Caco-2 (cell line): Measurements from ENCODE around the gene ZNF579. TPM values are rescaled to one million over a fixed set of nuclear protein-coding genes. Genes with fewer than 3 reads are reported as not detected.

Experiments
- BruUV-seq: library from RNA; stranded (reverse); fragments of 400-500 nt; replicated peaks from 2 replicates; lab custom pipeline; 2021; lab: Mats Ljungman, UMichigan
- CTCF ChIA-PET: fragments of 300-600 bp; sonication (Branson Sonifier 250); formaldehyde crosslinking; loops from one replicate; lab custom pipeline; 2022; ENCODE audit warnings: antibody characterized with exemption; lab: Charles Lee
- POLR2A ChIA-PET: fragments of 300-600 bp; sonication (Branson Sonifier 250); formaldehyde crosslinking; loops from one replicate; lab custom pipeline; 2022; ENCODE audit warnings: antibody characterized with exemption; lab: Charles Lee
- DNase-seq, 2 experiments: peaks; one replicate each; pipeline versions ENCODE4 v3.0.0 to v3.0.0-alpha.2; 2020 to 2022
- H3K27me3 ChIP-seq: replicated peaks from 2 replicates; pipeline ENCODE4 v1.6.0; 2011; ENCODE audit warnings: low read length; ENCODE audit not compliant: control insufficient read depth, insufficient read depth
- H3K36me3 ChIP-seq: 2 replicates; pipeline ENCODE4 v1.5.1; 2011; ENCODE audit warnings: low read length; ENCODE audit not compliant: control insufficient read depth, insufficient read depth
- H3K4me1 ChIP-seq: fragments of 250-450 bp; sonication (Bioruptor Pico); 2 replicates; pipeline ENCODE4 v1.5.1; 2020; ENCODE audit warnings: mild to moderate bottlenecking
- H3K4me3 ChIP-seq: 2 replicates; pipeline ENCODE4 v1.5.1; 2011; ENCODE audit warnings: low read depth, mild to moderate bottlenecking, control low read depth, low read length
- H3K9me3 ChIP-seq: fragments of 250-450 bp; sonication (Bioruptor Pico); 2 replicates; pipeline ENCODE4 v1.5.1; 2020; ENCODE audit warnings: mild to moderate bottlenecking, moderate library complexity
- H3K27ac Mint-ChIP-seq: one replicate; pipeline ENCODE4 v1.8.0; 2022; ENCODE audit warnings: mixed read lengths; ENCODE audit not compliant: unreplicated experiment
- H3K27me3 Mint-ChIP-seq: one replicate; pipeline ENCODE4 v1.8.0; 2022; ENCODE audit warnings: mixed read lengths; ENCODE audit not compliant: insufficient read depth, unreplicated experiment
- H3K36me3 Mint-ChIP-seq: one replicate; pipeline ENCODE4 v1.8.0; 2022; ENCODE audit warnings: mild to moderate bottlenecking, mixed read lengths; ENCODE audit not compliant: insufficient read depth, unreplicated experiment
- H3K4me1 Mint-ChIP-seq: one replicate; pipeline ENCODE4 v1.8.0; 2022; ENCODE audit warnings: low read depth, mixed read lengths; ENCODE audit not compliant: unreplicated experiment
- H3K4me3 Mint-ChIP-seq: one replicate; pipeline ENCODE4 v1.8.0; 2022; ENCODE audit warnings: mild to moderate bottlenecking, moderate library complexity, mixed read lengths; ENCODE audit not compliant: unreplicated experiment
- H3K9me3 Mint-ChIP-seq: one replicate; pipeline ENCODE4 v1.8.0; 2022; ENCODE audit warnings: mixed read lengths; ENCODE audit not compliant: unreplicated experiment
- intact Hi-C: fragments of 100-400 bp; cut with micrococcal nuclease; formaldehyde crosslinking; loops from one replicate; pipeline ENCODE4 v1.10.0; 2022; ENCODE audit not compliant: unreplicated experiment
- total RNA-seq: library from RNA; stranded (reverse); gene quantifications from 2 replicates; pipeline ENCODE4 v1.2.3, GENCODE V29; 2022
- TF ChIP-seq, protein P1 (sequence below), 2 experiments: fragments of 200-600 bp in 1 of 2; IDR thresholded peaks; 1 replicate in 1 of 2; 2 replicates in 1 of 2; pipeline versions ENCODE4 v1.5.1 to v1.8.0; 2011 to 2022; ENCODE audit warnings: antibody characterized with exemption in 1 of 2, control low read depth in 1 of 2, inconsistent platforms in 1 of 2, low read depth in 1 of 2, low read length in 1 of 2, mild to moderate bottlenecking in 1 of 2, moderate library complexity in 1 of 2; ENCODE audit not compliant: insufficient read depth in 1 of 2, severe bottlenecking in 1 of 2, unreplicated experiment in 1 of 2

The ZNF579 gene
- total RNA-seq, 1 experiment from 2014 or later: 30.4 TPM

DNA sequence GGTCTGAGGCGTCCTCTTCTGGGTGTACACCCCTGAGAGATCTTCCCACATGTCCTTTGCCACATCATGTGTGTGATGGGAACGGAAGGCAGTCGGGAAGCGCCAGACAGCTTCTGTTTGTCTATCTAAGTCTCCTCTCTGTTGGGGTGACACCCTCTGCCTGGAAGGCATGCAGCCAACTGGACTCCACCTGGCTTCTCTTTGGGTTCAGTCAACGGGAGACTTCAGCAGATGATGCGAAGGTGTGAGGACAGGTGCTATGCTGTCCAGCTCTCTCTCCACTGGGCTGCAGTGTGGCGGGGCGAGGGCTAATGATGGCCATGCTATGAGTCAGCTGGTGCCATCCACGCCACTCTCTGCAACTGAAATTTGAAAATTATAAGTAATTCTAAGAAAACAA, 21.0 kb downstream of the ZNF579 start:
- intact Hi-C loops: no loop called here
- Histone ChIP-seq H3K36me3 (no peaks in the 10 kb centered on the region), H3K4me3 (no peak overlapping the region), H3K4me1 (0 out of 2 replicates have a peak, but pooled peaks cover 3% of the 10 kb centered on the region), H3K9me3 (no peaks in the 10 kb centered on the region), H3K27me3 (no peaks in the 10 kb centered on the region)
- H3K4me1 Mint-ChIP-seq: no peaks in the 10 kb centered on the region
- POLR2A ChIA-PET: no interaction called here
- no peak overlapping the region for H3K27ac Mint-ChIP-seq
- no peak for DNase-seq
- H3K9me3 Mint-ChIP-seq: no peaks in the 10 kb centered on the region
- H3K27me3 Mint-ChIP-seq: no peaks in the 10 kb centered on the region
- TF ChIP-seq, protein P1, sequence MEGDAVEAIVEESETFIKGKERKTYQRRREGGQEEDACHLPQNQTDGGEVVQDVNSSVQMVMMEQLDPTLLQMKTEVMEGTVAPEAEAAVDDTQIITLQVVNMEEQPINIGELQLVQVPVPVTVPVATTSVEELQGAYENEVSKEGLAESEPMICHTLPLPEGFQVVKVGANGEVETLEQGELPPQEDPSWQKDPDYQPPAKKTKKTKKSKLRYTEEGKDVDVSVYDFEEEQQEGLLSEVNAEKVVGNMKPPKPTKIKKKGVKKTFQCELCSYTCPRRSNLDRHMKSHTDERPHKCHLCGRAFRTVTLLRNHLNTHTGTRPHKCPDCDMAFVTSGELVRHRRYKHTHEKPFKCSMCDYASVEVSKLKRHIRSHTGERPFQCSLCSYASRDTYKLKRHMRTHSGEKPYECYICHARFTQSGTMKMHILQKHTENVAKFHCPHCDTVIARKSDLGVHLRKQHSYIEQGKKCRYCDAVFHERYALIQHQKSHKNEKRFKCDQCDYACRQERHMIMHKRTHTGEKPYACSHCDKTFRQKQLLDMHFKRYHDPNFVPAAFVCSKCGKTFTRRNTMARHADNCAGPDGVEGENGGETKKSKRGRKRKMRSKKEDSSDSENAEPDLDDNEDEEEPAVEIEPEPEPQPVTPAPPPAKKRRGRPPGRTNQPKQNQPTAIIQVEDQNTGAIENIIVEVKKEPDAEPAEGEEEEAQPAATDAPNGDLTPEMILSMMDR (IDR thresholded peaks at IDR 0.05; ENCODE audit: insufficient read depth in 1 of 2, low read depth in 1 of 2, low read length in 1 of 2, severe bottlenecking in 1 of 2, unreplicated experiment in 1 of 2): no peak
- H3K36me3 Mint-ChIP-seq: no peaks in the 10 kb centered on the region
- no TSS peak for BruUV-seq
- no peak overlapping the region for H3K4me3 Mint-ChIP-seq
- CTCF ChIA-PET: no interaction called here

DNA sequence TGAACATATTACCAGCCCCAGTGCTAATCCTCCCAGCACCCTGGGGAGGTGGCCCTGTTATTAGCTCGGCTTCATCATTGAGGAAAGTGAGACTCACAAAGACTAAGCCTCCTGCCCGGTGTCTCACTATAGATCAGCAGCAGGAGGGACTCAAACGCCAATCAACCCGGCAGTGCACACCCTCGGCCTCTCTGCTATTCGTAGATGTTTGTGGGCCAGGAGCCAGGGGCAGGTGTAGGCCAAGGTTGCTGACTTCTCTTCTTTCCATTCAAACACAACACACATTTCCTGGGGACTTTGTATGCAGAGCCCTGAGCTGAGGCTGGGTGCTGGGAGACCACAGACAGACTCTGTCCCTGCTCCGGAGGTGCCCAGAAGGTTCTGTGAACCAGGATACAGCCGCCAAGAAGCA, 25.9 kb downstream of the ZNF579 start:
- DNase-seq: no peak
- Mint-ChIP-seq H3K4me3 (no peak overlapping the region), H3K4me1 (peaks cover 24% of the 10 kb centered on the region), H3K9me3 (no peaks in the 10 kb centered on the region), H3K27ac (no peak overlapping the region), H3K36me3 (no peaks in the 10 kb centered on the region), H3K27me3 (no peaks in the 10 kb centered on the region)
- TF ChIP-seq, protein P1 (IDR thresholded peaks at IDR 0.05; ENCODE audit: insufficient read depth in 1 of 2, low read depth in 1 of 2, low read length in 1 of 2, severe bottlenecking in 1 of 2, unreplicated experiment in 1 of 2): no peak
- H3K36me3 ChIP-seq: no peaks in the 10 kb centered on the region
- no peaks in the 10 kb centered on the region for H3K4me1 ChIP-seq
- intact Hi-C loops: no loop called here
- BruUV-seq: no TSS peak
- H3K9me3 ChIP-seq: no peaks in the 10 kb centered on the region
- H3K4me3 ChIP-seq: no peak overlapping the region
- no peaks in the 10 kb centered on the region for H3K27me3 ChIP-seq
- CTCF ChIA-PET: interaction anchor here (1.7 kb wide), 1 partner anchor 27 kb away, joined by 3 read pairs; no protein-coding TSS in a partner anchor
- POLR2A ChIA-PET: no interaction called here

GRCh38 chr19:55554302-55554701, 26.3 kb downstream of the ZNF579 start:
- Mint-ChIP-seq H3K9me3 (no peaks in the 10 kb centered on the region), H3K4me3 (no peak overlapping the region), H3K36me3 (no peaks in the 10 kb centered on the region), H3K4me1 (peaks cover 29% of the 10 kb centered on the region), H3K27ac (no peak overlapping the region), H3K27me3 (no peaks in the 10 kb centered on the region)
- Histone ChIP-seq H3K9me3 (no peaks in the 10 kb centered on the region), H3K27me3 (no peaks in the 10 kb centered on the region), H3K36me3 (no peaks in the 10 kb centered on the region), H3K4me1 (no peaks in the 10 kb centered on the region), H3K4me3 (no peak overlapping the region)
- ChIA-PET CTCF (interaction anchor here (1.7 kb wide), 1 partner anchor 27 kb away, joined by 3 read pairs; no protein-coding TSS in a partner anchor), POLR2A (no interaction called here)
- BruUV-seq: no TSS peak
- no peak for DNase-seq
- TF ChIP-seq, protein P1 (IDR thresholded peaks at IDR 0.05; ENCODE audit: insufficient read depth in 1 of 2, low read depth in 1 of 2, low read length in 1 of 2, severe bottlenecking in 1 of 2, unreplicated experiment in 1 of 2): no peak
- intact Hi-C loops: no loop called here
